ENCODE results near the gene NTNG2.

The NTNG2 gene

DNA sequence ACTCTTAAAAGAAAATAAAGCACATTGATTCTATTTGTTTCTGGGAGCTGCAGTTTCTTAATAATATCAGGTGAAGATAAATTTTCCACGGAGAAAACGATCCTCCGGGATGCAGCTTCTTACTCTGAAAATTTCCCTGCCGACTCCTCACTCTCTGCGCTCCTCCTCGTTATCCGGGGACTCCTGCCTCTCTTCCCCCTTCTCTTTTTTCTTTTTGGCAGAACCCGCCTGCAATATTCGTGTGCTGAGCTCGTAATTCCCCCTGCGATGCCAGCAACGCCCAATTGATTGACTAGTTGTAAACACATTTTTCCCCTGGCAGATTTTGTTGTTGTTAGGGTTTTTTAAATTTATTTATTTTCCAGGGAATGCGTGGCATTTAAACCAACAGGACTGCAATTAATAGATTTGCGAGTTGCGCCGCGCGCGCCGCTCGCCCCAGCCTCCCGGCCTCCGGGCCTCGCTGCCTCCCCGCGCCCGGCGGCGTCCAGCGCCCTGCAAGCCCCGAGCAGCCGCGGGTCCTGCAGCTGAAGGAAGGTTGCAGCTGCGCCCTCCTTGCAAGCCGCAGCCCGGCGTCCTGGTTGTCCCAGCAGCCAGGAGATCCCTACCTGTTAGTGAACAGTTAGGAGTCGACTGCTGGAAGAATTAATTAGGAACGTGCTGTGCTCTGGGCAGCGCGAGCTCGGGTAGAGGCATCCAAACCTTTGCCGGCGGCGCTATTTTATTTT lies 2.2 kb downstream of the NTNG2 start:
- TF ChIP-seq, protein P1, sequence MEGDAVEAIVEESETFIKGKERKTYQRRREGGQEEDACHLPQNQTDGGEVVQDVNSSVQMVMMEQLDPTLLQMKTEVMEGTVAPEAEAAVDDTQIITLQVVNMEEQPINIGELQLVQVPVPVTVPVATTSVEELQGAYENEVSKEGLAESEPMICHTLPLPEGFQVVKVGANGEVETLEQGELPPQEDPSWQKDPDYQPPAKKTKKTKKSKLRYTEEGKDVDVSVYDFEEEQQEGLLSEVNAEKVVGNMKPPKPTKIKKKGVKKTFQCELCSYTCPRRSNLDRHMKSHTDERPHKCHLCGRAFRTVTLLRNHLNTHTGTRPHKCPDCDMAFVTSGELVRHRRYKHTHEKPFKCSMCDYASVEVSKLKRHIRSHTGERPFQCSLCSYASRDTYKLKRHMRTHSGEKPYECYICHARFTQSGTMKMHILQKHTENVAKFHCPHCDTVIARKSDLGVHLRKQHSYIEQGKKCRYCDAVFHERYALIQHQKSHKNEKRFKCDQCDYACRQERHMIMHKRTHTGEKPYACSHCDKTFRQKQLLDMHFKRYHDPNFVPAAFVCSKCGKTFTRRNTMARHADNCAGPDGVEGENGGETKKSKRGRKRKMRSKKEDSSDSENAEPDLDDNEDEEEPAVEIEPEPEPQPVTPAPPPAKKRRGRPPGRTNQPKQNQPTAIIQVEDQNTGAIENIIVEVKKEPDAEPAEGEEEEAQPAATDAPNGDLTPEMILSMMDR (IDR thresholded peaks at IDR 0.05; ENCODE audit: low read depth, low read length) = no peak
- DNase-seq (ENCODE audit: low read depth in 2 of 2) = no peak
- H3K4me3 ChIP-seq (replicated peaks in 1 of 2; ENCODE audit: low read depth in 2 of 2, low read length in 2 of 2) = no peak overlapping the region

DNA sequence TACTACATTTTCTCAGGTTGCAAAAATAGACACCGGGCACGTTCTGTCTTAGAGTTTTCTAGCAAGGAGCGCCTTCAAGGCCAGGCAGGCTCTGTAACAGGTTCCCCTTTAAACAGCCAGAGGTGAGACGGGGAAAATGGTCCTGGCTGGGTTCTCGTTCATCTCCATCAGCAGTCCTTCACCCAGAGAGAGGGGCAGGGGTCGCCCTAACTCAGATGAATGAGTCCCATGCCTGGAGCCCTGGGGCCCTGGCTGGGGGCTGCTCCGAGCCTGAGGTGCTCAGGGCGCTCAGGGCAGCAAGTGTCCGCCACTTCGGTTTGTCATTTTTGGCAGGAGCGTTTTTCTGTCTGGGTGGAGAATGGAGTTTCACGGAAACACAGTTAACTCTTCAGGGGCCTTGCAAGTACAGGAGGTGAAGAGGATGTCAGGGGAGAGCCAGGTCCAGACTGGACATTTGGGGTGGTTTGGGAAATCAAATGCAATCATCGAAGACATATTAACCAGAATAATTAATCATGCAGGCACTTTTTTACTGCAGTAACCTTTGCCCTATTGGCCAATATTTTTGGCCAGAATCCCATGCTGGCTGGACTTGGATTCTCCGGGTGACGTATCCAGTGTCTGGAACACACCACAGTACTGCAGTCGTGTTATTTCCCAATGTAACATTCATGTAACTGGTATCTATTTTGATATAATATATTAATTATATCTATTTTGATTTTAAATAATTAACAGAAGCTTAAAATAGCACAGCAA lies 2.9 kb downstream of the NTNG2 start:
- TF ChIP-seq, protein P1 (IDR thresholded peaks at IDR 0.05; ENCODE audit: low read depth, low read length) = no peak
- peak; percentile 86 to 89 for DNase-seq (ENCODE audit: low read depth in 2 of 2)
- no peak overlapping the region for H3K4me3 ChIP-seq (replicated peaks in 1 of 2; ENCODE audit: low read depth in 2 of 2, low read length in 2 of 2)

DNA sequence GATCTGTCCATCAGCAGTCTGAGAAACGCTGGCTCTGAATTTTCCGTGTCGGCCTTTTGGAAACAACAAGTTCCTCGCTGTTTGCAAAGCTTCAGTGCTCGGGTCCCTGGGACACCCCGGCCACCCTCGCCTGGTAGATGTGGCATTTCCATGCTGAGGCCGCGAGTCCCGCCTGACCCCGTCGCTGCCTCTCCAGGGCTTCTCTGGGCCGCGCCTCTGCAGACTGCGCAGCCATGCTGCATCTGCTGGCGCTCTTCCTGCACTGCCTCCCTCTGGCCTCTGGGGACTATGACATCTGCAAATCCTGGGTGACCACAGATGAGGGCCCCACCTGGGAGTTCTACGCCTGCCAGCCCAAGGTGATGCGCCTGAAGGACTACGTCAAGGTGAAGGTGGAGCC lies 4.7 kb downstream of the NTNG2 start:
- DNase-seq (ENCODE audit: low read depth in 2 of 2) = peak in 1 of 2 donors; percentile 11
- no peak overlapping the region for H3K4me3 ChIP-seq (replicated peaks in 1 of 2; ENCODE audit: low read depth in 2 of 2, low read length in 2 of 2)
- TF ChIP-seq, protein P1 (IDR thresholded peaks at IDR 0.05; ENCODE audit: low read depth, low read length) = no peak

DNA sequence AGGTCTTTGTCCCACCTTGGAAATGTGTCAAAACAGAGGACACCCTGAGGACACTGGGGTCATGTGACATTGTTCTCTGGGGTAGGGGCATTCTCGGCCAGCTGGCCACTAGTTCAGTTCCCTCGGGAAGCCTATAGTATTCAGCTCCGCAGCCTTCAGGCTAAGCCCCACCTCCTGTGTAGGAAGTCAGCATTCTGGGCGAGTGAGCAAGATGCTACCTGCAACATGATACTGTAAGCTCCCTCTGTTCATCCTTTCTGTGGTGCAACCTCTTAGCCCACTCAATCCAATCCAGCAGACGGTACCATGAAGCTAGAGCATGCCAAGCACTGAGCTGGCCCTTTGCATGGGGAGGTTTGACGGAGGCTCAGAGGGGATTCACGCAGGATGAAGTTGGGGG lies 5.3 kb downstream of the NTNG2 start:
- no peak overlapping the region for H3K4me3 ChIP-seq (replicated peaks in 1 of 2; ENCODE audit: low read depth in 2 of 2, low read length in 2 of 2)
- no peak for DNase-seq (ENCODE audit: low read depth in 2 of 2)
- TF ChIP-seq, protein P1 (IDR thresholded peaks at IDR 0.05; ENCODE audit: low read depth, low read length) = no peak

DNA sequence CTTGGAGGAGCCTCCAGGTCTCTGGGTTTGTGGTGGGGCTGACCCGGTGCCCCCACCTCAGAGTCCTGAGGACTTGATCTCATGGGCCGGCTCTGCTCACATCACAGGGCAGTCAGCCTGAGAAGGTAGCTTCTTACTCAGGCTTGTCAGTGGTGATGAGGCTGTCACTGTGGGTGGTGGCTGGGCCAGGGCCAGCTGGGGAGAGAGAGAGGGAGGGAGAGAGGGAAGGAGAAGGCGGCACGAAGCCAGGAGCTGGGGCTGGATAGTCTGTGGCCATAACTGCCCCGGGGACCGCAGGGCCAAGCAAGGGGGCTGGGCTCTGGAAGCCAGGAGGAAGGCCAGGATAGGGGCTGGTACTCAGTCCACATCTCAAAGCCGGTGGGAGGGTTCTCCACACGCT lies 6.5 kb downstream of the NTNG2 start:
- peak; percentile 25 to 42 for DNase-seq (ENCODE audit: low read depth in 2 of 2)
- H3K4me3 ChIP-seq (replicated peaks in 1 of 2; ENCODE audit: low read depth in 2 of 2, low read length in 2 of 2) = no peak overlapping the region
- TF ChIP-seq, protein P1 (IDR thresholded peaks at IDR 0.05; ENCODE audit: low read depth, low read length) = no peak

DNA sequence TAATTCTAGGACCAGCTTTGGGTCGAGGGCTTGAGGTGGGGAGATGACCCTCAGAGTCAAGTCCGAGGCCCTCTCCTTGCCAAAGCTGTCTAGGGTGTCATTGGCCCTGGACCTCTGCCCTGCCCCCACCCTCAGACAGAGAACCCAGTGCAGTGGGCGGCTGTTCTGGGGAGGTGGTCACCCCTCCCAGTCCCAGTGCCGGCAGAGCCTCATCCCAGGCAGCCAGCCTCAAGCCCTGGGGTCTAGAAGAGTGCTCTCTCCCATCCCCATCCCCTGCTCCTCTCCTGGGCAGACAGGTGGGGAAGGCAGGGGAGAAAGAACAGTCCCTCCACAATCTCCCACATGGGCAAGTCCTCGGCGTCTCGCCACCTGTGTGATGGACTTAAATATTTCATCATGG lies 7.0 kb downstream of the NTNG2 start:
- H3K4me3 ChIP-seq (replicated peaks in 1 of 2; ENCODE audit: low read depth in 2 of 2, low read length in 2 of 2) = no peak overlapping the region
- DNase-seq (ENCODE audit: low read depth in 2 of 2) = no peak
- TF ChIP-seq, protein P1 (IDR thresholded peaks at IDR 0.05; ENCODE audit: low read depth, low read length) = no peak

Measured in cardiac fibroblast (primary cell).